HUES6 (cell line): Measurements from ENCODE around the gene GAS2L3.
"Not testable (repeated sequence)": the region's sequence is repeated elsewhere in the genome, so short reads cannot be mapped to it uniquely, and the experiment has no call there.

Experiments used
- H3K27ac ChIP-seq: 2 replicates; pipeline ENCODE4 v1.7.0; 2013; ENCODE audit warnings: low read depth, mild to moderate bottlenecking, low read length, inconsistent platforms
- H3K27me3 ChIP-seq: 2 replicates; pipeline ENCODE4 v1.6.1; 2013; ENCODE audit warnings: low read length; ENCODE audit not compliant: control insufficient read depth, insufficient read depth
- H3K36me3 ChIP-seq: 2 replicates; pipeline ENCODE4 v1.6.1; 2013; ENCODE audit warnings: low read length; ENCODE audit not compliant: control insufficient read depth, insufficient read depth
- H3K4me1 ChIP-seq: 2 replicates; pipeline ENCODE4 v1.6.1; 2013; ENCODE audit warnings: low read length; ENCODE audit not compliant: control insufficient read depth, insufficient read depth
- H3K4me3 ChIP-seq: 2 replicates; pipeline ENCODE4 v1.5.1; 2013; ENCODE audit warnings: low read depth, low read length
- H3K9ac ChIP-seq: one replicate; pipeline ENCODE4 v1.6.1; 2013; ENCODE audit warnings: mild to moderate bottlenecking, low read length
- H3K9me3 ChIP-seq: 2 replicates; pipeline ENCODE4 v1.6.1; 2013; ENCODE audit warnings: low read depth, low read length; ENCODE audit not compliant: control insufficient read depth, insufficient read depth

GAS2L3 gene

DNA sequence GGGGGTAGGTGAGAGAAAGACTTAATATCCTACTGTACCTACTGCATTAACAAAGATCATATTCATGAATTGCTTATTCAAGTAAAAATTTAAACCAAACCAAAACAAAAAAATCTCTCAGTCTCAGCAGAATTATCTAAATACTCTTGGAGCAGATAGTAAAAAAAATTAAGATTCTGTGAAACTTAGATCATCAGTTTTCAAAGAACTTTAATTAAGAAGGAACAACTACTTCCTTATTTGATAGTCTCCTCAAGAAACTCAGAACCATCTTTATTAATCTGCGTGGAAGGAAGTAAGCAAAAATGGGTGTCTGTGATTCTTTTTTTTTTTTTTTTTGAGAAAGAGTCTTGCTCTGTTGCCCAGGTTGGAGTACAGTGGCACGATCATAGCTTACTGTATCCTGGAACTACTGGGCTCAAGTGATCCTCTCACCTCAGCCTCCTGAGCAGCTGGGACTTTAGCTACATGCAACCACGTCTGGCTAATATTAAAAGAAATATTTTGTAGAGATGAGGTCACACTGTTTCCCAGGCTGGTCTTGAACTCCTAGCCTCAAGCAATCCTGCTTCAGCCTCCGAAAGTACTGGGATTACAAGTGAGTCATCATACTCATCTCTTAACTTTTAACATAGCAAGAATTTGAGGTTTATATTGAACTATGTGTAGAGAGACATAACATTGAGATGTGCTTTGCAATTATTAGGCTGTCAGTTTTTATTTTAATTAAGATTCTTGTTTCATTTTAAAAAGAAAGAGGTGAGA, 37.4 kb downstream of the GAS2L3 start:
- Histone ChIP-seq H3K9ac (no peak overlapping the region), H3K27me3 (no peaks in the 10 kb centered on the region), H3K36me3 (peaks cover 2% of the 10 kb centered on the region; the same call in 1 of the 2 replicates), H3K4me3 (no peak overlapping the region), H3K9me3 (no peaks in the 10 kb centered on the region), H3K4me1 (no peaks in the 10 kb centered on the region), H3K27ac (no peak overlapping the region)

GRCh38 chr12:100612606-100613005, 39.1 kb downstream of the GAS2L3 start:
- no peaks in the 10 kb centered on the region for H3K27me3 ChIP-seq
- peaks cover 2% of the 10 kb centered on the region; the same call in 1 of the 2 replicates for H3K36me3 ChIP-seq
- H3K9me3 ChIP-seq = no peaks in the 10 kb centered on the region
- no peak overlapping the region for H3K27ac ChIP-seq
- H3K9ac ChIP-seq = no peak overlapping the region
- H3K4me3 ChIP-seq = no peak overlapping the region
- no peaks in the 10 kb centered on the region for H3K4me1 ChIP-seq

GRCh38 chr12:100624571-100624970, 51.1 kb downstream of the GAS2L3 start:
- no peaks in the 10 kb centered on the region for H3K27me3 ChIP-seq
- H3K9ac ChIP-seq = no peak overlapping the region
- no peak overlapping the region for H3K4me3 ChIP-seq
- 0 out of 2 replicates have a peak, but pooled peaks cover 3% of the 10 kb centered on the region for H3K36me3 ChIP-seq
- H3K9me3 ChIP-seq = no peaks in the 10 kb centered on the region
- H3K4me1 ChIP-seq = no peaks in the 10 kb centered on the region
- no peak overlapping the region for H3K27ac ChIP-seq

GRCh38 chr12:100632445-100632892, 59.0 kb downstream of the GAS2L3 start:
- Histone ChIP-seq H3K27ac (no peak overlapping the region), H3K36me3 (no peaks in the 10 kb centered on the region), H3K9ac (no peak overlapping the region), H3K4me3 (no peak overlapping the region), H3K27me3 (no peaks in the 10 kb centered on the region), H3K9me3 (no peaks in the 10 kb centered on the region), H3K4me1 (no peaks in the 10 kb centered on the region)

- not testable (repeated sequence) for H3K9me3 ChIP-seq, H3K36me3 ChIP-seq, H3K4me3 ChIP-seq, H3K9ac ChIP-seq, H3K4me1 ChIP-seq, H3K27ac ChIP-seq, H3K27me3 ChIP-seq
Observed at GRCh38 chr12:100633082-100633785, 59.8 kb downstream of the GAS2L3 start.

GRCh38 chr12:100643246-100643645, 69.8 kb downstream of the GAS2L3 start:
- Histone ChIP-seq H3K4me1 (no peaks in the 10 kb centered on the region), H3K4me3 (no peak overlapping the region), H3K27ac (no peak overlapping the region), H3K27me3 (no peaks in the 10 kb centered on the region), H3K9ac (no peak overlapping the region), H3K36me3 (no peaks in the 10 kb centered on the region), H3K9me3 (peaks cover 15% of the 10 kb centered on the region)

- Histone ChIP-seq H3K9ac (no peak overlapping the region), H3K9me3 (peaks cover 17% of the 10 kb centered on the region), H3K4me1 (no peaks in the 10 kb centered on the region), H3K36me3 (no peaks in the 10 kb centered on the region), H3K27ac (no peak overlapping the region), H3K27me3 (no peaks in the 10 kb centered on the region), H3K4me3 (no peak overlapping the region)
Observed at GRCh38 chr12:100646896-100647295, 73.4 kb downstream of the GAS2L3 start.

DNA sequence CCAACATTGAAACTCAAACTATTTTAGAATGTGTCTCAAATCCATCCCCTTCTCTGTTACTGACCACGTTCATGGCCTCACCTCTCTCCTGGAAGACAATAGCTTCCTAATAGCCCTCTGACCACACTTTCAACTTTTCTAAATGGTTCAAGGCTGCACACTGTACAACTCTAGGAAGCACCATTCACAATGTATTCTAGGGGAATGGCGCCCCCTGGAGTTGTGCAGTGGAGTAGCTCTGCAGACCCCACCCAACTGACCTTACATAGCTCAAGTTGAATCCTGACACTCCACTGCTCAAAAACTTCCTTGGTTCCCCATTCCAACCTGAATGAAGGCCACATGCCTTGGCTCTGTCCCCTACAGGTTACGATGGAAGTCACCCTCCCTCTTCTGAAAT, 77.6 kb downstream of the GAS2L3 start:
- peaks cover 2% of the 10 kb centered on the region; the same call in 1 of the 2 replicates for H3K9me3 ChIP-seq
- no peak overlapping the region for H3K27ac ChIP-seq
- no peak overlapping the region for H3K9ac ChIP-seq
- no peak overlapping the region for H3K4me3 ChIP-seq
- no peaks in the 10 kb centered on the region for H3K36me3 ChIP-seq
- no peaks in the 10 kb centered on the region for H3K4me1 ChIP-seq
- no peaks in the 10 kb centered on the region for H3K27me3 ChIP-seq

DNA sequence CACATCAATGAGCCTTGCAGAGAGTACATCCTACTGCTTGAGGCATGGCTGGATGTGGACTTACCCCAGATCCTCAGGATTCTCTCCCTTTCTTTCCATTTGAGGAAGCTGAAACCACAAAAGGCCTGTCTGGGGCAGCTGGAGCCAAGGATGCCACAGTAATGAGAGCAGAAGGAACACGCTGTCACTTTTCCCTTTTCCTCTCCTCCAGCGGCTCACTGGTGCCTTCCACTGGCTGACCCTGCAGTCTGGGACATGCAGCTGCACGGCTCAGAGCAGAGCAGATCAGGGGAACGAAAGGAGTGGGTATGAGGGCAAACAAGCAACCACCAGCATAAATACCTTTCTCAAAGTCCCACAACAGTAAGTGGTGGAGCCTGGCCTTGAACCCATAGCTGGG, 78.2 kb downstream of the GAS2L3 start:
- H3K4me3 ChIP-seq = no peak overlapping the region
- H3K9ac ChIP-seq = no peak overlapping the region
- H3K9me3 ChIP-seq = peaks cover 2% of the 10 kb centered on the region; the same call in 1 of the 2 replicates
- no peaks in the 10 kb centered on the region for H3K4me1 ChIP-seq
- H3K27me3 ChIP-seq = no peaks in the 10 kb centered on the region
- no peaks in the 10 kb centered on the region for H3K36me3 ChIP-seq
- no peak overlapping the region for H3K27ac ChIP-seq

- Histone ChIP-seq H3K9ac (no peak overlapping the region), H3K36me3 (no peaks in the 10 kb centered on the region), H3K4me1 (no peaks in the 10 kb centered on the region), H3K9me3 (peaks cover 2% of the 10 kb centered on the region; the same call in 1 of the 2 replicates), H3K27ac (no peak overlapping the region), H3K27me3 (no peaks in the 10 kb centered on the region), H3K4me3 (no peak overlapping the region)
Observed at GRCh38 chr12:100652488-100652887, 79.0 kb downstream of the GAS2L3 start.

GRCh38 chr12:100656141-100656540, 82.7 kb downstream of the GAS2L3 start:
- Histone ChIP-seq H3K9me3 (no peaks in the 10 kb centered on the region), H3K4me3 (no peak overlapping the region), H3K4me1 (no peaks in the 10 kb centered on the region), H3K9ac (no peak overlapping the region), H3K27ac (no peak overlapping the region), H3K36me3 (no peaks in the 10 kb centered on the region), H3K27me3 (no peaks in the 10 kb centered on the region; the same call in 1 of the 2 replicates)
